ENCODE measurements around the gene TNS1.
"Not testable (repeated sequence)": the region's sequence is repeated elsewhere in the genome, so short reads cannot be mapped to it uniquely, and the experiment has no call there.

The TNS1 gene

DNA sequence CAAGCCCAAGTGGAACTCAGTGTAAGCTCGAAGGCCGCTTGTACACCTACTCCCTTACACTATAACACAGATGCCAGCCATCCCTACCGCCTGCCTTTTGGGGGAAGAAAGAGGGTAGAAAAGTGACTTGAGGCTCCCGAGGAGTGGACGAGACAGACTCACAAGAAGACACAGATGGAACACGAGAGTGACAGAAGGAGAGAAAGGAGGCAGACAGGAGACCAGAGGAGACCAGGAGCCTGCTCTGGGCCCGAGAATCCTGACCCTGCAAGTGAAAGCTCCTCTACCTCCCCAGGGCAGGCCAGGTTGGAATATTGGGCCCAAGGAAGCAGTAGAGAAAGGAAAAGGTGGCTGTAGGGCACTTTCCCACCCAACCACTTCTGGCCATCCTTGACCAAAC lies 23.4 kb upstream of the TNS1 start:
- Histone ChIP-seq H3K4me3 (no peak overlapping the region), H3K36me3 (replicated peaks) (no peaks in the 10 kb centered on the region), H3K9me3 (no peaks in the 10 kb centered on the region), H3K4me1 (no peaks in the 10 kb centered on the region), H3K27me3 (ENCODE audit: low read depth) (no peaks in the 10 kb centered on the region)
- peak in 1 of 2 experiments; percentile 4 for DNase-seq (ENCODE audit: low spot score in 2 of 2)
- in situ Hi-C loops (cut with MboI; ENCODE audit: low sequenced_read_pairs): no loop called here

DNA sequence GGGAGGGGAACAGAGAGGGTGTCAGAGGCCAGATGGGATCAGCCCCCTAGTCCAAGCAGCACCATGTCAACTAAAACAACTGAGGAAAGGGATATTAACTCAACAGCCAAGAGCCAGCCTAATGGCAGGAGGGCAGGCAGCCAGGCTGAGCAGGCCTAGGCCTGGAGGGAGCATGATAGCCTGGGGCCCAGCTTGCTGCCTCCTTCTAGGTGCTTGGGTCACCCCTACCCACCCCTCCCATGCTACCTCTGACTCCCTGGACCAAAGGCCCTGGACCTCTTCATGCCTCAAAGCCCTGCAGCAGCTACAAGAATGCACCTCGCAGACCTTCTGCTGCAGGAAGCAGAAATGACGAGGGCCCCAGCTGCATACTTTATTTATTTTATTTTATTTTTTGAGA lies 22.1 kb upstream of the TNS1 start:
- DNase-seq (ENCODE audit: low spot score in 2 of 2): no peak
- Histone ChIP-seq H3K36me3 (replicated peaks) (no peaks in the 10 kb centered on the region), H3K4me3 (no peak overlapping the region), H3K27me3 (ENCODE audit: low read depth) (no peaks in the 10 kb centered on the region), H3K4me1 (no peaks in the 10 kb centered on the region), H3K9me3 (no peaks in the 10 kb centered on the region)
- in situ Hi-C loops (cut with MboI; ENCODE audit: low sequenced_read_pairs): no loop called here

DNA sequence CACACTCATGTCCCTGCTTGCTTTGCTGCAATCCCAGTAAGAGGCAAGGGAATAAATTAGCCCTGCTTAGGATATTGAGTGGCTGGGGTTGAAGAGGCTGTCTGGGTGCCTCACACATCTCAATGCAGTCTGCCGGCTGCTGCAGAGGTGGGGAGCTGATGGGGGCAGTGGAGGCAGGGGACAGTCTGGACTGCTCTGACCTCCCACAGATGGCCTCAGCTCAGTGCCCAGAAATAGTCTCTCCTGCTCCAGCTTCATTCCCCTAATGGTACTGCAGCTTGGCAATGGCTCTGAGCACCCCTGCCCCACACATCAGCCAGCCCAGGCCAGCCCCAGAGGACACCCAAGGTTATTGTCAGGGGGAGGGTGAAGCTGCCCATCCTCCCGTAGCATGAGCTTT lies 21.5 kb upstream of the TNS1 start:
- peak in 1 of 2 experiments; percentile 1 for DNase-seq (ENCODE audit: low spot score in 2 of 2)
- H3K9me3 ChIP-seq: no peaks in the 10 kb centered on the region
- in situ Hi-C loops (cut with MboI; ENCODE audit: low sequenced_read_pairs): no loop called here

DNA sequence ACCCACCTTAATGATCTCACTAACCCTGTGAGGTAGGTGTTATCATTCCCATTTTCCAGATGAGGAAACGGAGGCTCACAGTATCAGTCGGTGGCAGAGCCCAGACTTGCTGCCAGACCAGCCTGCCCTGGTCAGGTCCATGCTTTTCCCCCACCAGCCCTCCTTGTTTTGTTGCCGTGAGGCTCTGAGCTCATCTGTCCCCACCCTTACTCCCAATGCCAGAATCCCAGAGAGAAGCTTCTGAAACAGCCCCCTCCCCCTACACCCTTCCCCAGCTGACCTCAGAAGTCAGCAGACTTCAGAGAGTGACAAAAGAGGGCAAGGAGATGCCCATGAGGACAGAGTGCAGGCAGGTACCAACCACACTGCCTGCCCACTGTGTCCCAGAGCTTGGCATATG lies 20.8 kb upstream of the TNS1 start:
- Histone ChIP-seq H3K36me3 (replicated peaks) (no peaks in the 10 kb centered on the region), H3K27me3 (ENCODE audit: low read depth) (no peaks in the 10 kb centered on the region)

More for the DNA sequence above, 21.5 kb upstream of the TNS1 start:
- Histone ChIP-seq H3K36me3 (replicated peaks) (no peaks in the 10 kb centered on the region), H3K27me3 (ENCODE audit: low read depth) (no peaks in the 10 kb centered on the region), H3K4me3 (no peak overlapping the region), H3K4me1 (no peaks in the 10 kb centered on the region)

DNA sequence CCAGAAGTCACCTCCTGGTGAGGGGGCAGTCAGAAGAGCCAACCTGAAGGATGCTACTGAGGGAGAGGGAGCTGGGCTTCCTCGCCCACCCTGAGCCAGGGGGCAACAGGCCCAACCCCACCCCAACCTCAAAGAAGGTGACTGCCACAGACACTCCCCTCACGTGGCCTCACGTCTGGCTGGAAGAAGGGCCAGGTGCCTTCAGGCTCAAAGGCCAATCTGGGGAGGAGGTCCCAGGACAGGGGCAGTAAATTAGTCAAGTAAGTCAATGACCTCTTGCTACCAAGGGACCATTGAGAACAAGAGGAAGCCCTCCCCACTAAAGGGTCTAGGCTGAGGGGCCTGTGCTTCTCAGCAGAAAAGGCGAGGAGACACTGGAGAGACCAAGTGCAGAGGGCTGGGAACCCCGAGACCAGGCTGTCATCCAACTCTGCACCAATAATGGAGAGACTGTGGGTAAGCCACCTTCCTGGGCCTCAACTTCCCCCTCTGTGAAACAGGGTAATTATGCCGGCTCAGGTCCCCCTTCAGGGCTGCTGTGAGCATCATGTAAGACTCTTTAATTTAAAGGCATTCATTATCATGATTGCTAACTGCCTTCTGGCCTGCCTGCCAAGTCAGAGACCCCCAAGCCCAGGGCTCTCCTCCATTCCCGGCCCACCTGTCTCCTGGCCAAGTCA lies 20.2 kb upstream of the TNS1 start:
- H3K36me3 ChIP-seq (replicated peaks): no peaks in the 10 kb centered on the region
- no peaks in the 10 kb centered on the region for H3K27me3 ChIP-seq (ENCODE audit: low read depth)
- no peaks in the 10 kb centered on the region for H3K9me3 ChIP-seq
- no peak for DNase-seq (ENCODE audit: low spot score in 2 of 2)
- H3K4me1 ChIP-seq: no peaks in the 10 kb centered on the region
- in situ Hi-C loops (cut with MboI; ENCODE audit: low sequenced_read_pairs): no loop called here
- no peak overlapping the region for H3K4me3 ChIP-seq

More for the DNA sequence above, 20.8 kb upstream of the TNS1 start:
- H3K9me3 ChIP-seq: no peaks in the 10 kb centered on the region
- in situ Hi-C loops (cut with MboI; ENCODE audit: low sequenced_read_pairs): no loop called here
- no peak for DNase-seq (ENCODE audit: low spot score in 2 of 2)
- no peak overlapping the region for H3K4me3 ChIP-seq
- H3K4me1 ChIP-seq: no peaks in the 10 kb centered on the region

DNA sequence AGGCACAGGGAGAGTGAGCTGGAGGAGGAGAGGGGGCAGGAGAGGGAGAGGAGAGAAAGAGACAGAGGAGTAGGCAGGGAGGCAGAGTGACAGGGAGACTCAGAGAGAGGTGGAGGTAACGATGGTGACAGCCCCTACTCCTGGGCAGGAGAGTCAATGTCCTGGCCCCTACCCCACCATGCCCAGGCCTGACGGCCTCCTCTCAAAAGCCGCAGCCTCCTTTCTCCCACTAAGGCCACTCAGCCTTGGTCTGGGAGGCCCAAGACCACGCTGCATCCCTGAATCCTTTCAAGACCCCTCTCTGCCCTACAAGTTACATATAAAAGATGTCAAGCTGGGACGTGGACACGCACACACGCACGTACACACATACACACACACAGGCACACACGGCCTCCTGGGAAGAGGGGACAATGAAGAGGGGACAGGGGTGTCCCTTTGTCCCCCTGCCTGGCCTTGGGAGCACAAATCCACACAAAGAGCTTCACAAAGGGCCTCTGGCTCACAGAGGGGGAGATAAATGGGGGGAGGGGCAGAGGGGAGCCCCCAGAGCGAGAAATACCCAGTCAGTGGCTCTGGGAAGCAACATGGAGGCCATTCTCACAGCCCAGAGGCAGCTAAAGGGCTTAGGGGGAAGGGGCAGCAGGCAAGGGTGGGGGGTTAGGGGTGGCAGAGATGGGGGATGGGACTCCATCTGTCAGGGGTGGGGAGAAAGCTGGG lies 19.5 kb upstream of the TNS1 start:
- DNase-seq (ENCODE audit: low spot score in 2 of 2): no peak
- Histone ChIP-seq H3K4me1 (no peaks in the 10 kb centered on the region), H3K27me3 (ENCODE audit: low read depth) (no peaks in the 10 kb centered on the region), H3K9me3 (no peaks in the 10 kb centered on the region), H3K36me3 (replicated peaks) (no peaks in the 10 kb centered on the region), H3K4me3 (no peak overlapping the region)
- in situ Hi-C loops (cut with MboI; ENCODE audit: low sequenced_read_pairs): no loop called here

DNA sequence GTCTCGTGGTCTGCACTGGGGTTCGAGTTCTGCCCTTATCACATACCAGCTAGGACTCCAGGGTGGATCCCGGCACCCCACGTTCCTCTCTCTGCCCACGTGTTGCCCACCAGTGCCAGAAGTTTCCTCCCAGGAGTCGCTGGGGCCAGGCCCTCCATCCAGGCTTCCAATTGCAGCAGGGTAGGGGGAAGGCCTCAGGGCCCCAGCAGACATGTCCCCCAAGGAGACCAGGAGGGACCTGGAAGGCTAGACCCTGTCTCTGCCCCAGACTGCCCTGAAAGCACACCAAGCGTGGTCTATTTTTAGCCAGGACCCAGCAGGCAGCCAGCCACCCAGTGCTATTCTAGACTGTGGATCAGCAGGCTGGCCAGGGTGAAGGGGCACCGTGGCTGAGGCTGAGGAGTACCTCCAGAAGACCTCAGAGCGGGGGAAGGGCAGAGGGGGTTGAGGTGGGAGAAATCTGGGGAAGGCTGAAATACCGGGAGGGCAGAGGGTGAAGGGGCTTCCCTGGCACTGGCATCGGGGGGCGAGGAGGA lies 18.8 kb upstream of the TNS1 start:
- in situ Hi-C loops (cut with MboI; ENCODE audit: low sequenced_read_pairs): no loop called here
- Histone ChIP-seq H3K9me3 (no peaks in the 10 kb centered on the region), H3K4me3 (no peak overlapping the region), H3K27me3 (ENCODE audit: low read depth) (no peaks in the 10 kb centered on the region), H3K4me1 (no peaks in the 10 kb centered on the region), H3K36me3 (replicated peaks) (no peaks in the 10 kb centered on the region)
- no peak for DNase-seq (ENCODE audit: low spot score in 2 of 2)

DNA sequence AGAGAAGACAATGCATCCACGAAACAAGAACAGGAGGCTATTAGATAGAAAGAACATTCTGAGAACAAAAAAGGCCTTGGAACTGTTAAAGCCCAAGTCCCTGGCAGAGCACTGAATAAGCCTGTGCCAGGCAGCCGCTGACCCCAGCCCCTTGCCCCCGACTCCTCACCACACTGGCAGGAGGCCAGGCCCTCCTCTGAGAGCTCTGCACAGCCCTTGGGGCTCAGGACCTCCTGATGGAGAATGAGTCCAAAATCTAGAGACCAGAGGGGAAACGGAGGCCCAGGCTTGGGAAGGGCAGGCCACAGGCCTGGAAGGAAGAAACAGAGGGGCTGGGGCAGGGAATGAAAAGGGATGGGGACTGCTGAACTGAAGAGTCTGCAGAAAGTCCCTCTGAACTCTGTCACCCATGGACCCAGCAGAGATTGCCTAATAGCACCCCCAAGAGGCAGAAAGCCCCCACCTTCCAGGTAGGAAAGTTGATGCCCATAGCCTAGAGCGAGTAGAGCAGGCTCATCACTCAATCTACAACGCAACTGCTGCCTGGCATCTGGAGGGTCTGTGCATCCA lies 18.3 kb upstream of the TNS1 start:
- H3K4me1 ChIP-seq: no peaks in the 10 kb centered on the region
- H3K27me3 ChIP-seq (ENCODE audit: low read depth): no peaks in the 10 kb centered on the region
- no peak overlapping the region for H3K4me3 ChIP-seq
- H3K9me3 ChIP-seq: no peaks in the 10 kb centered on the region
- DNase-seq (ENCODE audit: low spot score in 2 of 2): no peak
- in situ Hi-C loops (cut with MboI; ENCODE audit: low sequenced_read_pairs): no loop called here
- H3K36me3 ChIP-seq (replicated peaks): no peaks in the 10 kb centered on the region

DNA sequence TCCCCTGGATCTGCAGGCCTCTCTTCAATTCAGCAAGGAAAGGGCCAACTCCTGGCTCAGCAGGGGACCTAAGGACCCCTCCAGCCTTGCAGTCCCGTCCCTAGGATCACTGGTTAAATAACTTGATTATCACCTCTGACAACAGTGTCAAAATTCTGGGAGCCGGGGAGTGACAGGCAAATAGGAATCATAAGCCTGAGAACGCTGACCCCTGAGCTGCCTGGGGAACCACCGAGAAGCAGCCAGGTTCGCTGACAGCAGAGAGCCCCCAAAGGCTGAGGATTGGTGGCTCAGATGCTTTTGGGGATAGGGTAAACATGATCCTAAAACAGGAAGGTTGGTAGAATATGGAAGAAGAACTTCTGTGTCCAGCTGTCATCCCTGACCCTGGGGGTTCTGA lies 17.5 kb upstream of the TNS1 start:
- no peak overlapping the region for H3K4me3 ChIP-seq

DNA sequence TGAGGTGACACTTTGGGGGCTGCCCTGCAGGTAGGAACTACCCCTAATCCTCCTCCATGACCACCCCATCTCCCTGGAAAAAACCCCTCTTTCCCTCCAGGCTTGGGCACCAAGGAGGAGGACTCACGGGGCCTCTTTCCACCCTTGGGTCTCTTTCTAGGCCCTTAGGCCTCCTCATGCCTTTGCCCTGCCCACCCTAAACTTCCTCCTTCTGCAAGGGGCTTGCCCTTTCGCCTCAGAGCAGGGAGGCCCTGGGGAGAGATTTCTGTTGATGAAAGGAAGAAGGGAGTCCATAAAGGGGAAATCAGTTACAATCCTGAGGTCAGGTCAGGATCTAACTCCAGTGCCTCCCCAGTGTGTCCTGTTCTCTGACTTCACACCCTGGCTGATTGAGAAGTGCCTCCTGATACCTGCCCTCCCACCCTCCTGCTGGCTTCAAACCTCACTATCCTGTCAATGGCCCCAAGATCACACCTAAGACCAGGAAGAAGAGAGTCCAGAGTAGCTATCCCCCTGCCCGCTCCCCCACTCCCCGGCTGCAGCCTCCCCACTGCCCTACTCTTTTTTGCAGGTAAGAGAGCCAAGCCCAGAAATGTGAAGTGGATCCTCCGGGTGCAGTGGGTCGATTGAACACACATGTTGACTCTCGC lies 16.7 kb upstream of the TNS1 start:
- DNase-seq (ENCODE audit: low spot score in 2 of 2): no peak
- Histone ChIP-seq H3K36me3 (replicated peaks) (no peaks in the 10 kb centered on the region), H3K4me3 (no peak overlapping the region), H3K9me3 (no peaks in the 10 kb centered on the region), H3K27me3 (ENCODE audit: low read depth) (no peaks in the 10 kb centered on the region), H3K4me1 (no peaks in the 10 kb centered on the region)
- in situ Hi-C loops (cut with MboI; ENCODE audit: low sequenced_read_pairs): no loop called here

More for the DNA sequence above, 17.5 kb upstream of the TNS1 start:
- no peaks in the 10 kb centered on the region for H3K27me3 ChIP-seq (ENCODE audit: low read depth)
- DNase-seq (ENCODE audit: low spot score in 2 of 2): no peak
- no peaks in the 10 kb centered on the region for H3K9me3 ChIP-seq
- in situ Hi-C loops (cut with MboI; ENCODE audit: low sequenced_read_pairs): no loop called here
- no peaks in the 10 kb centered on the region for H3K36me3 ChIP-seq (replicated peaks)
- no peaks in the 10 kb centered on the region for H3K4me1 ChIP-seq

DNA sequence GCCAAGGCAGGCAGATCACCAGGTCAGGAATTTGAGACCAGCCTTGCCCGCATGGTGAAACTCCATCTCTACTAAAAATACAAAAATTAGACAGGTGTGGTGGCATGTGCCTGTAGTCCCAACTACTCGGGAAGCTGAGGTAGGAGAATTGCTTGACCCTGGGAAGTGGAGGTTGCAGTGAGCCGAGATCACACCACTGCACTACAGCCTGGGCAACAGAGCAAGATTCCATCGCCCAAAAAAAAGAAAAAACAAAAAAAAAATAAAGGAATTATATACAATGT lies 16.0 kb upstream of the TNS1 start:
- H3K27me3 ChIP-seq (ENCODE audit: low read depth); in situ Hi-C loops (cut with MboI; ENCODE audit: low sequenced_read_pairs); H3K4me3 ChIP-seq; H3K9me3 ChIP-seq; DNase-seq (ENCODE audit: low spot score in 2 of 2); H3K4me1 ChIP-seq; H3K36me3 ChIP-seq (replicated peaks): not testable (repeated sequence)

DNA sequence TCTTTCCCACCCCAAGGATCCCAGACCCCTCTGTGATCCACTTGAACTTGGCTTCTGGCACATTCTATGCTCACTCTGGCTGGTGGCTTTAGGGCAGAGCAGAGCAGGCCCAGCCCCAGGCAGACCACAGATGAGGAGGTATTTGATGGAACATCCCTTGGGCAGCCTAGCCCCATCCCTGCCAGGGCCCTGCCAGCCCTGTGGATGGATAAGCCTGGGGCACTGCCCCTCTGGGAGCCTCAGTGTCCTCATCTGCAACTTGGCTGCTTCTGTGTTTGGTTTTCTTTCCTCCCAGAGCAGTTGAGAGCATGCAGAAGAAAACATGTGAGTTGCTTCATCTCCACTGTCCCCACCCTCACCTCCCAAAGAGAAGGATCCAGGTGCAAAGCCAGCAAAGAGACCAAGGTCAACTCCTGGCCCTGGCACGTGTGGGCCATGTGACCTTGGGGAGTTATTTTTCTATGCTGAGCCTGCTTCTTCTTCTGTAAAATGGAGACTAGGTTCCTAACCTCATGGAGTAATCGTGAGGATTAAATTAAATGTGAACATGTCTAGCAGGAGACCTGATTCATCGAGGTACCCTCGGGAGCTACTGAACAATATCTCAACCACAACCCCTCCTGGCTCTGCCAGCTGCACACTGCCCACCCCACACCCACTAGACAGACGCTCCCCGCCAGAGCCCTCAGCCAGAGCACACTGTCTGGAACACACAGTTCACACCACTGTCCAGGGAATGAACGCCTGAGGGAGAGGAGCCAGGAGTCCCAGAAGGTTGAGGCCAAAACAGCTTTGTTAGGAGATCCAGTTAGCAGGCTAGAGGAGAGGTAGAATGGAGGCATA lies 14.6 kb upstream of the TNS1 start:
- in situ Hi-C loops (cut with MboI; ENCODE audit: low sequenced_read_pairs): no loop called here
- Histone ChIP-seq H3K27me3 (ENCODE audit: low read depth) (no peaks in the 10 kb centered on the region), H3K4me1 (no peaks in the 10 kb centered on the region)

DNA sequence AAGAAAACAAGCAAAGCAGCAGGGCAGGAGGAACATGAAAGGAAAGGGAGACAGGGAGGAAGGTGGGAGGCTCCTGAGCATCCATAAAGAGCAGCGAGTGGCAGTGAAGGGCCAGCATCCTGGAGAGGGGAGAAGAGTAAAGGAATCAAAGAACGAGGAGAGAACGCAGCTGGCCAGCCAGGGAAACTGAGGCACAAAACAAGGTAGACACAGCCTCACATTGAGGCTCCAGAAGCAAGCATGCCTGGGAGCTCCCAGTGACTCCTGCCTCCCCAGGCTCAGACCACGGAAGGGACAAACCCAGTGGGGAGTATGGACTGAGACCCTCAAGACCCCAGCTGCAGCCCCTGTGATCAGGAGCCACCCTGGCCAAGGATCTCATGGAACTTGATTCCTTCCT lies 14.0 kb upstream of the TNS1 start:
- Histone ChIP-seq H3K9me3 (no peaks in the 10 kb centered on the region), H3K4me1 (no peaks in the 10 kb centered on the region), H3K4me3 (no peak overlapping the region), H3K36me3 (replicated peaks) (no peaks in the 10 kb centered on the region), H3K27me3 (ENCODE audit: low read depth) (no peaks in the 10 kb centered on the region)
- no peak for DNase-seq (ENCODE audit: low spot score in 2 of 2)
- in situ Hi-C loops (cut with MboI; ENCODE audit: low sequenced_read_pairs): no loop called here

More for the DNA sequence above, 14.6 kb upstream of the TNS1 start:
- no peak for DNase-seq (ENCODE audit: low spot score in 2 of 2)
- H3K4me3 ChIP-seq: no peak overlapping the region
- no peaks in the 10 kb centered on the region for H3K36me3 ChIP-seq (replicated peaks)
- H3K9me3 ChIP-seq: no peaks in the 10 kb centered on the region
